Measurements from ENCODE around the gene CAMK2D. TPM values are rescaled to one million over a fixed set of nuclear protein-coding genes. Genes with fewer than 3 reads are reported as not detected.
A peak's percentile ranks its signal among the peaks of the same experiment; 100 is the strongest.

CAMK2D gene
- total and polyA plus RNA-seq, 8 donors = 4.0 to 23.1 (median 9.8) TPM

GRCh38 chr4:113587640-113588275 lies 173.8 kb downstream of the CAMK2D start:
- Histone ChIP-seq H3K36me3 (no peaks in the 10 kb centered on the region), H3K27me3 (no peaks in the 10 kb centered on the region), H3K4me1 (no peaks in the 10 kb centered on the region), H3K27ac (no peak overlapping the region), H3K4me3 (no peak overlapping the region), H3K9me3 (no peaks in the 10 kb centered on the region)
- ATAC-seq (no peak), DNase-seq (no peak), FAIRE-seq (no peak)
- TF ChIP-seq CTCF (IDR thresholded peaks at IDR 0.05) = no peak
- 36 to 43% methylated on average over 4 of the region's 4 CpGs for WGBS, 2 donors
- intact Hi-C loops (cut with DNase I) = no loop called here

GRCh38 chr4:113587156-113587555 lies 174.4 kb downstream of the CAMK2D start:
- no peaks in the 10 kb centered on the region for H3K27me3 ChIP-seq
- H3K4me3 ChIP-seq = no peak overlapping the region
- no peaks in the 10 kb centered on the region for H3K4me1 ChIP-seq
- ATAC-seq (no peak), DNase-seq (no peak), FAIRE-seq (no peak)
- no peak overlapping the region for H3K27ac ChIP-seq
- 95 to 98% methylated on average over 2 of the region's 2 CpGs for WGBS, 2 donors
- intact Hi-C loops (cut with DNase I) = no loop called here
- H3K36me3 ChIP-seq = no peaks in the 10 kb centered on the region
- no peaks in the 10 kb centered on the region for H3K9me3 ChIP-seq
- TF ChIP-seq CTCF (IDR thresholded peaks at IDR 0.05) = no peak

- Histone ChIP-seq H3K36me3 (no peaks in the 10 kb centered on the region), H3K4me1 (no peaks in the 10 kb centered on the region), H3K4me3 (no peak overlapping the region), H3K27ac (no peak overlapping the region), H3K9me3 (no peaks in the 10 kb centered on the region), H3K27me3 (no peaks in the 10 kb centered on the region)
- DNase-seq (no peak), FAIRE-seq (no peak), ATAC-seq (no peak)
- no peak for TF ChIP-seq CTCF (IDR thresholded peaks at IDR 0.05)
- intact Hi-C loops (cut with DNase I) = no loop called here
Measured at GRCh38 chr4:113586072-113586471, 175.5 kb downstream of the CAMK2D start.

- intact Hi-C loops (cut with DNase I) = no loop called here
- Histone ChIP-seq H3K27me3 (no peaks in the 10 kb centered on the region), H3K9me3 (no peaks in the 10 kb centered on the region), H3K4me1 (no peaks in the 10 kb centered on the region), H3K27ac (peak overlapping the region in 1 of 4 donors; percentile 20), H3K36me3 (no peaks in the 10 kb centered on the region), H3K4me3 (no peak overlapping the region)
- WGBS, 2 donors = 73 to 75% methylated on average over 4 of the region's 4 CpGs
- DNase-seq (no peak), ATAC-seq (peak in 3 of 4 donors; percentile 35 to 77 (median 45)), FAIRE-seq (no peak)
- no peak for TF ChIP-seq CTCF (IDR thresholded peaks at IDR 0.05)
Measured at GRCh38 chr4:113584407-113585150, 177.0 kb downstream of the CAMK2D start.

- Histone ChIP-seq H3K36me3 (no peaks in the 10 kb centered on the region), H3K4me3 (no peak overlapping the region), H3K27ac (no peak overlapping the region), H3K9me3 (no peaks in the 10 kb centered on the region), H3K4me1 (no peaks in the 10 kb centered on the region), H3K27me3 (no peaks in the 10 kb centered on the region)
- intact Hi-C loops (cut with DNase I) = no loop called here
- DNase-seq = no peak
- no peak for TF ChIP-seq CTCF (IDR thresholded peaks at IDR 0.05)
- WGBS, 2 donors = 73 to 80% methylated on average over 4 of the region's 4 CpGs
- no peak for FAIRE-seq
- ATAC-seq = no peak
Measured at GRCh38 chr4:113582737-113583136, 178.8 kb downstream of the CAMK2D start.
